Body of pancreas (tissue), 4 donors: ENCODE results near the gene CZIB.

Experiments used
- CTCF ChIP-seq, 7 experiments: fragments of 450-650 bp in 4 of 7; fragments of 200-600 bp in 3 of 7; sonication (generic) in 3 of 7; IDR thresholded peaks; one replicate each; pipeline ENCODE4 v1.5.1; 2016 to 2019; ENCODE audit warnings: antibody characterized with exemption in 7 of 7
- POLR2A ChIP-seq, 3 donors: fragments of 450-650 bp; IDR thresholded peaks; one replicate each; pipeline ENCODE4 v1.6.1; 2016; ENCODE audit warnings: antibody characterized with exemption in 3 of 3, mild to moderate bottlenecking in 2 of 3

GRCh38 chr1:53218201-53218600 lies 2.2 kb downstream of the CZIB start:
- TF ChIP-seq CTCF (IDR thresholded peaks at IDR 0.05), result no peak
- TF ChIP-seq POLR2A (IDR thresholded peaks at IDR 0.05), result no peak
